COLO668 (cell line): Measurements from ENCODE around the gene ZNF423.

Experiments used
- DNase-seq: peaks from one replicate; lab custom pipeline; 2025; ENCODE audit not compliant: unreplicated experiment; lab: John Stamatoyannopoulos, UW

The ZNF423 gene

GRCh38 chr16:49502136-49502881 lies 353.6 kb downstream of the ZNF423 start:
- DNase-seq, result no peak

GRCh38 chr16:49499869-49500610 lies 355.9 kb downstream of the ZNF423 start:
- no peak for DNase-seq

- DNase-seq, result no peak
Observed at GRCh38 chr16:49499414-49499785, 356.5 kb downstream of the ZNF423 start.

GRCh38 chr16:49498666-49499413 lies 357.1 kb downstream of the ZNF423 start:
- DNase-seq, result no peak

GRCh38 chr16:49498264-49498663 lies 357.6 kb downstream of the ZNF423 start:
- no peak for DNase-seq

- no peak for DNase-seq
Observed at GRCh38 chr16:49497466-49497865, 358.4 kb downstream of the ZNF423 start.

GRCh38 chr16:49496656-49497055 lies 359.3 kb downstream of the ZNF423 start:
- no peak for DNase-seq

GRCh38 chr16:49495596-49496355 lies 360.1 kb downstream of the ZNF423 start:
- no peak for DNase-seq

- DNase-seq, result no peak
Observed at GRCh38 chr16:49494891-49495566, 360.9 kb downstream of the ZNF423 start.

GRCh38 chr16:49494474-49494873 lies 361.4 kb downstream of the ZNF423 start:
- DNase-seq, result no peak

- no peak for DNase-seq
Observed at GRCh38 chr16:49493836-49494235, 362.1 kb downstream of the ZNF423 start.

GRCh38 chr16:49492896-49493626 lies 362.9 kb downstream of the ZNF423 start:
- DNase-seq, result no peak

GRCh38 chr16:49491771-49492761 lies 363.8 kb downstream of the ZNF423 start:
- peak; percentile 19 for DNase-seq

- no peak for DNase-seq
Observed at GRCh38 chr16:49491106-49491670, 364.7 kb downstream of the ZNF423 start.

GRCh38 chr16:49490321-49490705 lies 365.6 kb downstream of the ZNF423 start:
- DNase-seq, result no peak

- DNase-seq, result no peak
Observed at GRCh38 chr16:49489686-49490320, 366.1 kb downstream of the ZNF423 start.

GRCh38 chr16:49488740-49489525 lies 367.0 kb downstream of the ZNF423 start:
- no peak for DNase-seq
